NOMO-1 treated with DMSO at 0.1 percent for 48 hours (cell line): ENCODE measurements around the gene SLFNL1.
A peak's percentile ranks its signal among the peaks of the same experiment; 100 is the strongest.

Experiments used
- DNase-seq: peaks from one replicate; lab custom pipeline; 2025; ENCODE audit not compliant: unreplicated experiment; lab: John Stamatoyannopoulos, UW

Gene SLFNL1

GRCh38 chr1:40987439-40988276 is 33.9 kb downstream of the SLFNL1 start:
- DNase-seq, result no peak

- DNase-seq, result no peak
Measured at GRCh38 chr1:40986956-40987355, 34.6 kb downstream of the SLFNL1 start.

- DNase-seq, result no peak
Measured at GRCh38 chr1:40986328-40986783, 35.2 kb downstream of the SLFNL1 start.

- DNase-seq, result no peak
Measured at GRCh38 chr1:40985875-40986274, 35.6 kb downstream of the SLFNL1 start.

- no peak for DNase-seq
Measured at GRCh38 chr1:40985161-40985560, 36.4 kb downstream of the SLFNL1 start.

- DNase-seq, result no peak
Measured at GRCh38 chr1:40984531-40984930, 37.0 kb downstream of the SLFNL1 start.

- no peak for DNase-seq
Measured at GRCh38 chr1:40984066-40984465, 37.5 kb downstream of the SLFNL1 start.

GRCh38 chr1:40983286-40983685 is 38.2 kb downstream of the SLFNL1 start:
- no peak for DNase-seq

- no peak for DNase-seq
Measured at GRCh38 chr1:40982721-40983120, 38.8 kb downstream of the SLFNL1 start.

- no peak for DNase-seq
Measured at GRCh38 chr1:40981691-40982448, 39.7 kb downstream of the SLFNL1 start.

GRCh38 chr1:40980453-40981121 is 40.9 kb downstream of the SLFNL1 start:
- DNase-seq, result peak; percentile 4

- no peak for DNase-seq
Measured at GRCh38 chr1:40980068-40980452, 41.5 kb downstream of the SLFNL1 start.

- DNase-seq, result peak; percentile 85
Measured at GRCh38 chr1:40979241-40980067, 42.1 kb downstream of the SLFNL1 start, which contains the start of gene CTPS1. Gene CTPS1 (plus strand): TSS chr1:40979696. CDS start chr1:40983291, 3,595 bp downstream.

- no peak for DNase-seq
Measured at GRCh38 chr1:40978886-40979240, 42.7 kb downstream of the SLFNL1 start.

GRCh38 chr1:40977716-40978115 is 43.8 kb downstream of the SLFNL1 start:
- DNase-seq, result no peak

GRCh38 chr1:40976952-40977690 is 44.4 kb downstream of the SLFNL1 start:
- no peak for DNase-seq

GRCh38 chr1:40974945-40975344 is 46.6 kb downstream of the SLFNL1 start:
- DNase-seq, result no peak

- DNase-seq, result peak; percentile 10
Measured at GRCh38 chr1:40973912-40974311, 47.6 kb downstream of the SLFNL1 start.

- peak; percentile 58 for DNase-seq
Measured at GRCh38 chr1:40971966-40972365, 49.6 kb downstream of the SLFNL1 start.

GRCh38 chr1:40969445-40969844 is 52.1 kb downstream of the SLFNL1 start:
- no peak for DNase-seq
